GM21737 (cell line): Measurements from ENCODE around the gene PAGR1.
"Not testable (repeated sequence)": the region's sequence is repeated elsewhere in the genome, so short reads cannot be mapped to it uniquely, and the experiment has no call there.

Experiments
- ATAC-seq: cut with Tn5 transposase; IDR thresholded peaks from one replicate; pipeline ENCODE4 v1.9.1; 2021; ENCODE audit warnings: mild to moderate bottlenecking, moderate library complexity; ENCODE audit not compliant: unreplicated experiment

Gene PAGR1

DNA sequence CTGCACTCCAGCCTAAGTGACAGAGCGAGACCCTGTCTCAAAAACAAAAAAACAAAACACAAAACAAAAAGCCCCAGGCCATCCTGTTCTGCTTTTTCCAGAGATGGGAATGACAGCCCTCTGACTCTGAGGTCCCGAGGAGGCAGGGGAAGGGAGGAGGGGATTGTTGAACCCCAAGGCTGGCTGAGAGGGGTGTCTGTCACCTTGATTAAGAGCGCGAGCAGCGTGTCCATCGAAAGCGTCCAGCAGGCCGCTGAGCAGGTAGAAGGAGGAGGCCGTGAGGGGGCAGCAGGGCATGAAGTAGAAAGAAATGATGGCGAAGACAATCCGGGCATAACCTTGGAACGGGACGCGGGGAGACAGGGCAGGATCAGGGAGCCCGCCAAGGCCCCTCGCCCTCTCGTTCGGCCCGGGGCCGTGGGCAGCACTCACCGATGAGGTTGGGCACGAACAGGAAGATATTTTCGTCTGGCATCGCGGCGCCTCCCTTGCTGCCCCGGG lies 46.5 kb downstream of the PAGR1 start:
- ATAC-seq: no peak

GRCh38 chr16:29862884-29863668 lies 47.1 kb downstream of the PAGR1 start, which contains the start of gene CDIPT:
CDIPT (minus strand) TSS chr16:29863226; CDS start chr16:29862857, 369 bp downstream.
- peak; percentile 90 for ATAC-seq

- ATAC-seq: no peak
Measured at GRCh38 chr16:29863669-29863984, 47.7 kb downstream of the PAGR1 start.

DNA sequence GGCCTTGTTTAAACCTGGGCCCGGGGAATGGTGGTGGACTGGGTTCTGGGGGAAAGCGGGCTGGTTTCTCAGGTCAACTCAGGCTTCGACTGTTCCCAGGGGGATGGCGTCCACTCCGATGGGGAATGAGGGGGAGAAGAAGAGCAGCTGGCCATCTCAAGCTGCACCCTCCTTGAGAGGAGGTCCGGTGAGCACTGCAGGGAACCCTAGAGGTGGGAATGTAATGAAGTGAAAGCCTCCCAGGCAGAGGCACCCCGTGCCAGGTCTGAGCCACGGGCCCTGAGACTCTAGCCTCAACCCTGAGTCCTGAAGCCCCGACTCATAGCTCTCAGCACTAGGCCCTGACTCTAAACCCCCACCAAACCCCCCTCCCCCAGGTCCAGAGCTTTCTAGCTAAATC lies 48.3 kb downstream of the PAGR1 start:
- ATAC-seq: no peak

DNA sequence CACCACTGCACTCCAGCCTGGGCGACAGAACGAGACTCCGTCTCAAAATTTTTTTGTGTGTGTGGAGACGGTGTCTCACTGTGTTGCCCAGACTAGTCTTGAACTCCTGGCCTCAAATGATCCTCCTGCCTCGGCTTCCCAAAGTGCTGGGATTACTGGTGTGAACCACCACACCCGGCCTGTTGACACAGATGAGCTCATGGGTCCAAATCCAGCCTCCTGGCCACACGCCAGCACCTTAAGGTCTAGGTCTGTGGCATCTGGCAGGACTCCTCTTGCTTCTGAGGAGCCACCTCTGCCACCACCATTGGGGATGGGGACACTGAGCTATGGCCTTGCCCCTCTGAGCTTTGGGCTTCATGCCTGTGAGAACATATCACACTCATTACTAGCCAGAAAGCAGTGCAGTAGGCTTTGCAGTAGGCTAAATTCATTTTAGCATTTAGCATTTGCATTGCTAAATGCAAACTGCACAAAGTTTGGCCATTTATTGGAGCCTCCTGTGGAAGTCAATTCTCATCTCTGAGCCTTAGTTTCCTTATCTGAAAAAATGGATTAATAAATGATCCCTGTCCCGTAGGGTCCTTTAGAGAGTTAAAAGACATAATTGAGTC lies 52.6 kb downstream of the PAGR1 start:
- no peak for ATAC-seq

DNA sequence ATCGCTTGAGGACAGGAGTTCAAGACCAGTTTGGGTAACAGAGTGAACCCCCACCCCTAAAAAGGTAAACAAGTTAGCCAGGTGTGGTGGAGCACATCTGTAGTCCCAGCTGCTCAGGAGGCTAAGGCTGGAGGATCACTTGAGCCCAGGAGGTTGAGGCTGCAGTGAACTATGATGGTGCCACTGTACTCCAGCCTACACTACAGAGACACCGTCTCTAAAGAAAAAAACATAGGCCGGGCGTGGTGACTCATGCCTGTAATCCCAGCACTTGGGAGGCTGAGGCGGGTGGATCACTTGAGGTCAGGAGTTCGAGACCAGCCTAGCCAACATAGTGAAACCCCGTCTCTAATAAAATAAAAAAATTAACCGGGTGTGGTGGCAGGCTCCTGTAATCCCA lies 53.1 kb downstream of the PAGR1 start:
- not testable (repeated sequence) for ATAC-seq
